Measurements from ENCODE around the gene ZNF267. TPM values are rescaled to one million over a fixed set of nuclear protein-coding genes. Genes with fewer than 3 reads are reported as not detected.
A peak's percentile ranks its signal among the peaks of the same experiment; 100 is the strongest.
"Not testable (repeated sequence)": the region's sequence is repeated elsewhere in the genome, so short reads cannot be mapped to it uniquely, and the experiment has no call there.

Gene ZNF267
- total RNA-seq, 3 donors from 2014 or later (not counting 1 experiment from before 2014, with no cell fraction given), result 45.0 to 56.6 (median 52.8) TPM

GRCh38 chr16:31913668-31914067 lies 40.1 kb downstream of the ZNF267 start:
- Mint-ChIP-seq H3K27ac (no peak overlapping the region), H3K4me3 (no peak overlapping the region), H3K4me1 (peaks cover 21 to 34% of the 10 kb centered on the region in 2 donors), H3K27me3 (ENCODE audit: low read depth in 2 of 2) (no peaks in the 10 kb centered on the region), H3K36me3 (peaks cover 86% of the 10 kb centered on the region), H3K9me3 (peaks cover 31 to 62% of the 10 kb centered on the region in 2 donors)
- no peak for DNase-seq
- 100% methylated on average over 1 of the region's 1 CpG for WGBS (ENCODE audit: insufficient coverage)
- H3K36me3 ChIP-seq (ENCODE audit: control insufficient read depth, insufficient read depth, low read length), result peaks cover 49% of the 10 kb centered on the region
- H3K27me3 ChIP-seq (ENCODE audit: control insufficient read depth, insufficient read depth, low read length), result no peaks in the 10 kb centered on the region
- no peak for ATAC-seq
- TF ChIP-seq, protein P1, sequence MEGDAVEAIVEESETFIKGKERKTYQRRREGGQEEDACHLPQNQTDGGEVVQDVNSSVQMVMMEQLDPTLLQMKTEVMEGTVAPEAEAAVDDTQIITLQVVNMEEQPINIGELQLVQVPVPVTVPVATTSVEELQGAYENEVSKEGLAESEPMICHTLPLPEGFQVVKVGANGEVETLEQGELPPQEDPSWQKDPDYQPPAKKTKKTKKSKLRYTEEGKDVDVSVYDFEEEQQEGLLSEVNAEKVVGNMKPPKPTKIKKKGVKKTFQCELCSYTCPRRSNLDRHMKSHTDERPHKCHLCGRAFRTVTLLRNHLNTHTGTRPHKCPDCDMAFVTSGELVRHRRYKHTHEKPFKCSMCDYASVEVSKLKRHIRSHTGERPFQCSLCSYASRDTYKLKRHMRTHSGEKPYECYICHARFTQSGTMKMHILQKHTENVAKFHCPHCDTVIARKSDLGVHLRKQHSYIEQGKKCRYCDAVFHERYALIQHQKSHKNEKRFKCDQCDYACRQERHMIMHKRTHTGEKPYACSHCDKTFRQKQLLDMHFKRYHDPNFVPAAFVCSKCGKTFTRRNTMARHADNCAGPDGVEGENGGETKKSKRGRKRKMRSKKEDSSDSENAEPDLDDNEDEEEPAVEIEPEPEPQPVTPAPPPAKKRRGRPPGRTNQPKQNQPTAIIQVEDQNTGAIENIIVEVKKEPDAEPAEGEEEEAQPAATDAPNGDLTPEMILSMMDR (IDR thresholded peaks at IDR 0.05), result no peak
- H3K4me3 ChIP-seq (ENCODE audit: low read length), result no peak overlapping the region
- peaks cover 36% of the 10 kb centered on the region for H3K9me3 ChIP-seq (ENCODE audit: control insufficient read depth, insufficient read depth, low read length)
- intact Hi-C loops (cut with micrococcal nuclease), result no loop called here
- H3K4me1 ChIP-seq (ENCODE audit: control insufficient read depth, insufficient read depth, low read length), result no peaks in the 10 kb centered on the region
- no peak overlapping the region for H3K27ac ChIP-seq (ENCODE audit: low read length)

- Histone ChIP-seq H3K27me3 (ENCODE audit: control insufficient read depth, insufficient read depth, low read length) (no peaks in the 10 kb centered on the region), H3K4me1 (ENCODE audit: control insufficient read depth, insufficient read depth, low read length) (no peaks in the 10 kb centered on the region), H3K36me3 (ENCODE audit: control insufficient read depth, insufficient read depth, low read length) (peaks cover 49% of the 10 kb centered on the region), H3K27ac (ENCODE audit: low read length) (no peak overlapping the region), H3K9me3 (ENCODE audit: control insufficient read depth, insufficient read depth, low read length) (peaks cover 53% of the 10 kb centered on the region), H3K4me3 (ENCODE audit: low read length) (no peak overlapping the region)
- 100% methylated on average over 2 of the region's 3 CpGs for WGBS (ENCODE audit: insufficient coverage)
- Mint-ChIP-seq H3K27me3 (ENCODE audit: low read depth in 2 of 2) (no peaks in the 10 kb centered on the region), H3K4me1 (peaks cover 10 to 21% of the 10 kb centered on the region in 2 donors), H3K9me3 (peaks cover 27 to 52% of the 10 kb centered on the region in 2 donors), H3K4me3 (no peak overlapping the region), H3K27ac (peak overlapping the region in 1 of 2 donors; percentile 32), H3K36me3 (peaks cover 79% of the 10 kb centered on the region)
- ATAC-seq (no peak), DNase-seq (no peak)
- intact Hi-C loops (cut with micrococcal nuclease), result no loop called here
- TF ChIP-seq, protein P1 (IDR thresholded peaks at IDR 0.05), result no peak
Measured at GRCh38 chr16:31916056-31916488, 42.5 kb downstream of the ZNF267 start.

GRCh38 chr16:31920373-31920772 lies 46.8 kb downstream of the ZNF267 start:
- no peak for DNase-seq
- no peaks in the 10 kb centered on the region for H3K27me3 ChIP-seq (ENCODE audit: control insufficient read depth, insufficient read depth, low read length)
- intact Hi-C loops (cut with micrococcal nuclease), result no loop called here
- WGBS (ENCODE audit: insufficient coverage), result 100% methylated on average over 2 of the region's 2 CpGs
- Mint-ChIP-seq H3K4me1 (peaks cover 0 to 5% of the 10 kb centered on the region in 2 donors), H3K27me3 (ENCODE audit: low read depth in 2 of 2) (no peaks in the 10 kb centered on the region), H3K36me3 (peaks cover 55% of the 10 kb centered on the region), H3K4me3 (no peak overlapping the region), H3K9me3 (peaks cover 14 to 38% of the 10 kb centered on the region in 2 donors), H3K27ac (no peak overlapping the region)
- no peak overlapping the region for H3K4me3 ChIP-seq (ENCODE audit: low read length)
- no peak overlapping the region for H3K27ac ChIP-seq (ENCODE audit: low read length)
- no peaks in the 10 kb centered on the region for H3K4me1 ChIP-seq (ENCODE audit: control insufficient read depth, insufficient read depth, low read length)
- H3K9me3 ChIP-seq (ENCODE audit: control insufficient read depth, insufficient read depth, low read length), result peaks cover 52% of the 10 kb centered on the region
- peaks cover 13% of the 10 kb centered on the region for H3K36me3 ChIP-seq (ENCODE audit: control insufficient read depth, insufficient read depth, low read length)
- TF ChIP-seq, protein P1 (IDR thresholded peaks at IDR 0.05), result no peak
- no peak for ATAC-seq

- not testable (repeated sequence) for H3K9me3 Mint-ChIP-seq
Measured at GRCh38 chr16:31951806-31952205, 78.2 kb downstream of the ZNF267 start.

GRCh38 chr16:31952206-31952605 lies 78.6 kb downstream of the ZNF267 start:
- H3K4me3 ChIP-seq (ENCODE audit: low read length); H3K9me3 ChIP-seq (ENCODE audit: control insufficient read depth, insufficient read depth, low read length); H3K4me1 Mint-ChIP-seq; H3K27ac ChIP-seq (ENCODE audit: low read length); H3K9me3 Mint-ChIP-seq; H3K4me3 Mint-ChIP-seq; H3K27me3 ChIP-seq (ENCODE audit: control insufficient read depth, insufficient read depth, low read length); intact Hi-C loops (cut with micrococcal nuclease); H3K27me3 Mint-ChIP-seq (ENCODE audit: low read depth in 2 of 2); H3K36me3 Mint-ChIP-seq; H3K27ac Mint-ChIP-seq; H3K4me1 ChIP-seq (ENCODE audit: control insufficient read depth, insufficient read depth, low read length); DNase-seq; H3K36me3 ChIP-seq (ENCODE audit: control insufficient read depth, insufficient read depth, low read length): not testable (repeated sequence)
- peak in 2 of 3 donors; percentile 25 to 42 for ATAC-seq
- 20% methylated on average over 1 of the region's 3 CpGs for WGBS (ENCODE audit: insufficient coverage)

More at GRCh38 chr16:31951806-31952205, 78.2 kb downstream of the ZNF267 start:
- H3K27ac ChIP-seq (ENCODE audit: low read length); DNase-seq; H3K4me3 ChIP-seq (ENCODE audit: low read length); H3K36me3 ChIP-seq (ENCODE audit: control insufficient read depth, insufficient read depth, low read length); H3K27ac Mint-ChIP-seq; H3K36me3 Mint-ChIP-seq; ATAC-seq; H3K4me3 Mint-ChIP-seq; H3K27me3 ChIP-seq (ENCODE audit: control insufficient read depth, insufficient read depth, low read length); H3K4me1 ChIP-seq (ENCODE audit: control insufficient read depth, insufficient read depth, low read length); intact Hi-C loops (cut with micrococcal nuclease); H3K9me3 ChIP-seq (ENCODE audit: control insufficient read depth, insufficient read depth, low read length); H3K4me1 Mint-ChIP-seq: not testable (repeated sequence)
- H3K27me3 Mint-ChIP-seq (ENCODE audit: low read depth in 2 of 2), result peaks cover 3 to 14% of the 10 kb centered on the region in 2 donors
- WGBS (ENCODE audit: insufficient coverage), result no CpG with 5 or more reads among the region's 1 CpG

GRCh38 chr16:31956221-31956620 lies 82.6 kb downstream of the ZNF267 start:
- H3K27ac Mint-ChIP-seq; H3K27me3 Mint-ChIP-seq (ENCODE audit: low read depth in 2 of 2); H3K4me3 Mint-ChIP-seq; ATAC-seq; H3K4me3 ChIP-seq (ENCODE audit: low read length); H3K27ac ChIP-seq (ENCODE audit: low read length); H3K9me3 Mint-ChIP-seq; intact Hi-C loops (cut with micrococcal nuclease); H3K27me3 ChIP-seq (ENCODE audit: control insufficient read depth, insufficient read depth, low read length); H3K4me1 ChIP-seq (ENCODE audit: control insufficient read depth, insufficient read depth, low read length); H3K36me3 ChIP-seq (ENCODE audit: control insufficient read depth, insufficient read depth, low read length); H3K36me3 Mint-ChIP-seq: not testable (repeated sequence)
- peaks cover 12% of the 10 kb centered on the region for H3K9me3 ChIP-seq (ENCODE audit: control insufficient read depth, insufficient read depth, low read length)
- DNase-seq, result peak in 1 of 2 donors; percentile 48
- WGBS (ENCODE audit: insufficient coverage), result no CpG with 5 or more reads among the region's 8 CpGs
- peaks cover 0 to 13% of the 10 kb centered on the region in 2 donors for H3K4me1 Mint-ChIP-seq
